Activated CD4-positive, alpha-beta T cell treated with anti-CD3 and anti-CD28 coated beads for 4 hours (primary cell): Measurements from ENCODE around the gene FXYD3.

Experiments
- DNase-seq, 2 donors: peaks; one replicate each; pipeline ENCODE4 v3.0.0-alpha.2; 2020

The FXYD3 gene

DNA sequence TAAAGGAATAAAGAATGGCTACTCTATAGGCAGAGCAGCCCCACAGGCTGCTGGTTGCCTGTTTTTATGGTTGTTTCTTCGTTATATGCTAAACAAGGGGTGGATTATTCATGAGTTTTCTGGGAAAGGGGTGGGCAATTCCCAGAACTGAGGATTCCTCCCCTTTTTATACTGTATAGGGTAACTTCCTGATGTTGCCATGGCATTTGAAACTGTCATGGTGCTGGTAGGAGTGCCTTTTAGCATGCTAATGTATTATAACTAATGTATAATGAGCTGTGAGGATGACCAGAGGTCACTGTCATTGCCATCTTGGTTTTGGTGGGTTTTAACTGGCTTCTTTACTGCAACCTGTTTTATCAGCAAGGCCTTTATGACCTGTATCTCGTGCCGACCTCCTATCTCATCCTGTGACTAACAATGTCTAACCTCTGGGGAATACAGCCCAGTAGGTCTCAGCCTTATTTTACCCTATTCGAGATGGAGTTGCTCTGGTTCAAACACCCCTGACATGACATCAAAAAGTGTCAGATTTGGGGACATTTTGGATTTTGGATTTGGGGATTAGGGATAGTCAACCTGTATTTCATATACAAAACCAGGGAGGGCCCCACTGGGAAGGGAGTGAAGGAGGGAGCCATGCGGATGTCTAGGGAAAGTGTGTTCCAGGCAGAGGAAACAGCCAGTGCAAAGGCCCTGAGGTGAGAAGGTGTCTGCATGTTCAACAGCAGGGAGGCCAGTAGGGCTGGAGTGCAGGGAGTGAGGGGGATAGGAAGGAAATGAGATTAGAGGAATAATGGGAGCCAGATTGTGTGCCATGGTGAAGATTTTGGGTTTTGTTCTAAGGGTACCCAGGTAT lies 49.8 kb downstream of the FXYD3 start:
- no peak for DNase-seq

DNA sequence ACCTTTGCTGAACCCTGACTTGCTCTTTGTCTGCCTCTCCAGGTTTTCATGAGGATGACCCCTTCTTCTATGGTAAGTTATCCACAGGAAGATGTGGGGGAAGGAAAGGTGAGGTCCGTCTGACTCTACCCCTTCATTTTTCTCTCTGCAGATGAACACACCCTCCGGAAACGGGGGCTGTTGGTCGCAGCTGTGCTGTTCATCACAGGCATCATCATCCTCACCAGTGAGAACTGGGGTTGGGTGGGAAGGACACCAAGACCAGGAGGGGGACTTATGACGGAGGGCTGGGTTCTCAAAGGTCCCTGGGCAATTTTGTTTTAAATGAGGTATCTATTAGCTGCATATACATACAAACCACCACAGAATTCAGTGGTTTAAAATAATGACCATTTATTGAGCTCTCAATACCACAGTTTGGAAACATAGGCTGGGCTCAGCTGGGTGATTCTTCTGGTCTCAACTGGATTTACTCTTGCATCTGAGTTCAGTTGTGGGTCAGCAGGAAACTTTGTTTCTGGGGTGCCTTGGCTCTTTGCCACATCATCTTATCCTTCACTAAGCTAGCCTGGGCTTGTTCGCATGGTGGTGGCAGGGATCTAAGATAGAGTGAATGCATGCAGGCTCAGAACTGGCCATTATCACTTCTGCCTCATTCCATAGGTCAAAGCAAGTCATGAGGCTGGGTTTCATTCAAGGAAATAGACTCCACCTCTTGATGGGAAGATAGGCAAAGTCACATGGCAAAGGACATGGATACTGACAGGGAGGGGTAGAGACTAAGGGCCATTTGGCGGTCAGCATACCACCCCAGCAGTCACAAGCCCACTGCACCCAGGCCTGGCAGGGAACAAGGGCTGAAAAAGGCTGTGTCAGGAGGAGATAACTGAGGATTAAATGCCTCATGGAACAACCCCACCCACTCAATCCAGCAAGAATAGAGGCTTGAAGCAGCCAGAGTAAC lies 50.8 kb downstream of the FXYD3 start:
- no peak for DNase-seq

DNA sequence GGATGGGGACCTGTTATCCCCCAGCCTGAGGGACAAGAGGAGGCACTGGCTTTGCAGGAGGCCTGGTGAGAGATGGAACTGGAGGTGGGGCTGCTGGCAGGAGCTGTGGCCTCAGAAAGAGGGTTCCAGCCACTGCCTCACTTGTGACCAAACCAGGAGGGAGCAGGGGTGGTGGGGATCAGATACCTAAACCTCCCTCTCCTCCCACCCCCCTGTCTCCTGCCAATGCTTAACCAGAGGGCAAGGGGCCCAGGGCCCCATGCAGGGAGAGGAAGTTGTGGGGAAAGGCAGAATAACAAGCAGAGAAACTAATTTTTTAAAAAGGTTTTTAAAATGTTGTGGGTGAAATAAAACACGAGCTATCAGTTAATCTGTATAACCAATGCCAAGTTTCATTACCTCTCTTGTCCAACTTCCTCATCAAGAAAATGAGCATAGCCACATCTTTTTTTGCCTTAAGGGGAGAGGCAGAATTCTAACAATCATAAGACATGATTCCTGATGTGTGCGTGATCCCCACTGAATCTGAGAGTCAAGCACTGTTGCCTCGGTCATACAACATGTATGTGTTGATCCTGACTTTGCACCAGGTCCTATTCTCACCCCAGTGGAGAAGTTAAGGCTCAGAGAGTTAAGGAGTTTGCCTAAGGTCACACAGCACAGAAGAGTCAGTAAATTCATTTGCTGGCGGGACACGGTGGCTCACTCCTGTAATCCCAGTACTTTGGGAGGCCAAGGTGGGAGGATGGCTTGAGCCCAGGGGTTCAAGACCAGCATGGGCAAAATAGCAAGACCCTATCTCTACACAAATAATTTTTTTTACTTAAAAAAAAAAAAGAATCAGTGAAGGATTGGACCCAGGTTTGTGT lies 51.9 kb downstream of the FXYD3 start:
- no peak for DNase-seq

DNA sequence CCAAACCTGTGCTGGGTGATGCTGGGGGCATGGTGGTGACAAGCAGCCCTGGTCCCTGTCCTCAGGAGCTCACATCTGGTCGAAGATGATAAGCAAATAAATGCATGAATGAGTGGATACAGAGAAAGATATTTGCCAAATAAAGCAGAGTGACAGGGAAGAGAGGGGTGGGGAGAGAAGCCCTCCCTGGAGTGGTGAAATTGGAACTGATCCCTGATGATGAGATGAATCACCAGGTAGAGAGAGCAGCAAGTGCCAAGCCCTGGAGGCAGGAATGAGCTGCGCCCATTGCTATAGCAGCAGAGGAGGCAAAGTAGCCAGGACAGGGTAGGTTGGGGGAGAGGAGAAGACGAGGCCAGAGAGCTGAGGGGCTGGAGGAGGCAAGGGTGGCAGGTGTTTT lies 52.6 kb downstream of the FXYD3 start:
- DNase-seq = no peak

DNA sequence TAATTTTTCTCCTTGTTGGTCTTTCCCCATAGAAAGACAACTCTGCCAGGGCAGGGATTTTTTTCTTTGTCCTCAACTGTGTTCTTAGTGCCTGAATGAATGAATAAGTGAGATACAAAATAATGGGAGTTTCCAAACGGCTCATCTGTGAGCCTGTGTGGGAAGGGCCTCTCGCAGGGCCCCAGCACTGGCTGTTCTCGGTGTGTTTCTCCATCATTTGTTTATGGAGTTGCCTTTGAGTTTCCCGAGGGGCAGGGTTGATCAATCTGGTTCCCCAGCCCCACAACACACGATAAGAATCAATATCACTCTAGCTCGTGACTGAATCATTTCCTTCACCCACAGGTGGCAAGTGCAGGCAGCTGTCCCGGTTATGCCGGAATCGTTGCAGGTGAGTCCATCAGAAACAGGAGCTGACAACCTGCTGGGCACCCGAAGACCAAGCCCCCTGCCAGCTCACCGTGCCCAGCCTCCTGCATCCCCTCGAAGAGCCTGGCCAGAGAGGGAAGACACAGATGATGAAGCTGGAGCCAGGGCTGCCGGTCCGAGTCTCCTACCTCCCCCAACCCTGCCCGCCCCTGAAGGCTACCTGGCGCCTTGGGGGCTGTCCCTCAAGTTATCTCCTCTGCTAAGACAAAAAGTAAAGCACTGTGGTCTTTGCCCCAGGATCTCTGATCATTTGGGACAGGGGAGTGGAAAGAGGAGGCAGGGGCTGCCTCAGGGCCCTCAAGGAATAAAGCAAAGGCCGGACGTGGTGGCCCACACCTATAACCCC lies 53.8 kb downstream of the FXYD3 start:
- no peak for DNase-seq

DNA sequence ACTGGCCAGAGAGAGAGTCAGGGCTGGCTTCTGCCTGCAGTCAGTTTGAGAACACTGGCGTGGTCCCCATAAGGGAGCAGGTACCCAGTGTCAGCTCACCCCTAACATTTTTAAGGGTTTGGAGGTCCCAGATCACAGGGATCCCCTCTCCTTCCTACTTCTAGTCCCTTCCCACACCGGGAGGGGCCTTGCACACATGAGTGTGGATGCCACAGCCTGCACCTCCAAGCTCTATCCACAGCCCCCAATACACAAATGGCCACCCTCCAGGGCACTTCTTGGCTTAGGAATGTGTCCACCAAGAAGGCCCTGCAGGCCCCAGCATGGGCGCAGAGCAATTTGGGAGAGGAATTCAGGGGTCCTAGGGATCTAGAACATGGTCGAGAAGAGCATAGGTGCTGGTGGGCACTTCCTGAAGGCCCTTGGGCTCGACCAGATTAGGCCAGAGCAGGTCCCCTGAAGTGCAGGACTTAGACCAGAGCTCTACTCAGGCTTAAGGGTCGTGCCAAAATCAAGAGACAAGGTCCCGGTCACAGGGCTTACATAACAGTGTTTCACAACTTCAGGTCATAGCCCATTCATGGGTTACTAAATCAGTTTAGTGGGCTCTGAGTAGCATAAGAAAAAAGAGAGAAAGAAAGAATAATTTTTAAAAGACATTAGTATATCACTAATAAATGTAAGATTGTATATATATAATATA lies 54.9 kb downstream of the FXYD3 start:
- DNase-seq = no peak

DNA sequence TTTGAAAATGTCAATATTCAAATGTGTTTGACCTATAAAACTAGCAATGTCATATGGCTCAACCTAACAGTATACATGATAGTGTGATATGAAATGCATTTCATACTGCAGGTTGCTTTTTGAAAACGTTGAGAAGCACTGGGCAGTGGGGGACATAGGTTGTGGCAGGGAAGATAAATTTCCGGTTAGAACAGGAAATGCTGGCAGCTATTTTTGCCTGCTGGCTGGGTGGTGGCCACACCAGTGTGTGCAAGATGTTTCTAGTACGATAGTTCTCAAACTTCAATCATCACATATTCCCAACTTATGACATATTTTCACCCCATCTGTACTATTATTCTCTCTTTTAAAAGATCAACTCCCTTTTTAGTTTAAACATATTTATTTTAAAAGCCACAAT lies 56.1 kb downstream of the FXYD3 start:
- DNase-seq = no peak
